Kasumi-1 (cell line): ENCODE measurements around the gene NAV2.

Source experiments
- DNase-seq, 2 experiments: peaks; one replicate each; lab custom pipeline; 2025; lab: John Stamatoyannopoulos, UW

Gene NAV2

DNA sequence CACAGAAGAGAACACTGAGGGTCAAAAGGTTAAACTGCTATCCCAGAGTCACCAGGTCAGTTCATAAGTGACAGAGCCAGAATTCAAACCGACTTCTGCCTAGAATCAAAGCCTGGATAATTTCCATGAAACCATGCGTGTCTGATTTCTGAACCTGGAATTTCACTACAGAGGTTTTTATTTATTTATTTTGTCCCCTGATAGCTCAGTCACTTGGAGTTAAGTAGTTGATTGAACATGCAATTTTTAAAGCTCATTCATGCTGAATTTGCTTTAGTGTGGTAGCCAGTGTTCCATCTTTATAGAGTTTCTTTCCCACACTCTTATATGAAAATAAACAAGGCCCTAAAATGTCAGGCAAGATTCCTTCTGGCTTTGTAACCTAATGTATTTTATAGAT, 93.2 kb downstream of the NAV2 start:
- no peak for DNase-seq

DNA sequence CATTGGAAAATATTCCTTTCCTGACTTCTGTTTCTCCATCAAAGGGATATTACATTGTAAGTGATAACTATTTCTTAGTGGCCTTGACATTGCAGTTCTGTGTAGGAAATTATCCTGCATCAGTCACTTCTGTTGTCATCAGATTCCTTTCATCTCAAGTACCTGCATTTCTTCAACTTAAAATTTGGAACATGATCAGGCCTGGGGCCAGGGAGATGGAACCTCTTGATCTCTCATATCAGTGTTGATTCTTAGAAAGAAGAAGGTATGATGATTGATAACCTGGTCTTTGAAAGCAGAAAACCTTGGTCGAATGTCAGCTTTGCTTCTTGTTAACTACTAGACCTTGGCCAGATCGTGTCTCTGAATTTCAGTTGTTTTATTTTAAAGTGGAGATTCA, 93.6 kb downstream of the NAV2 start:
- no peak for DNase-seq

DNA sequence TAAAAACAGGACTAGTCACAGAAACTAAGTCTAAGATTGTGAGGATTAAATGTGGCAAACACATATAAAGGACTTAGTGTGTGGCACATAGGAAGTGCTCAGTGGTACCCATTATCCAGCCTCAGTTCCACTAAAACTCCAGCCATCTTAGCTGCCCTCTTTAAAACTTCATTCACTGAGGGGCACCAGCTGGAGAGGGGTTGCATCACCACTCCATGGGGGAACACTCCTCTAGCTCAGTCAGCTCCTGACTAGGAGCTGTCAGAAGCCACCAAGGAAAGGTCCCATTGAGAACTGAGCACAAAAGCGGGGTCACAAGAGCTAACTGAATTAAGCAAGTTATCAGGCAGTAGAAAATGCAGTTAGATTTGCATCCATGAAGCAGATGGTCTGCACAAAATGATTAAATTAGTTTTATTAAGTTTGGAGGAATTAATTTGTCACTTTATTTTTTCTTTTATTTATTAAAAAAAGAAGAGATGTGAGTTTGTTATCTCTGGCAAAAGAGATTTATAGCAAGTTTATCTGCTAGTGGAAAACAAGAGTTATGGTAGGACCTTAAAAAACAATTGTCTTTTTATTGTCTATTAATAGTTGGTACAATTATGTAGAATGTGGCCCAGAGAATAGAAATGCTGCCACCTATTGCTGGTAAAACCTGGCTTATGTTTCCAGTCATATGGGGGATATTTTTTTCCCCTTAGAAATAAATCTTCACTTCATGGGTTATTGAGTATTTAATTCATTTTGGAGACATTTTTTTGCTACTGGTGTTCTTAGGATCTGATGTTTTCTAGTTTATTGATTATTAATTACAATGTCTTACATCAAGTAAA, 95.7 kb downstream of the NAV2 start:
- no peak for DNase-seq

DNA sequence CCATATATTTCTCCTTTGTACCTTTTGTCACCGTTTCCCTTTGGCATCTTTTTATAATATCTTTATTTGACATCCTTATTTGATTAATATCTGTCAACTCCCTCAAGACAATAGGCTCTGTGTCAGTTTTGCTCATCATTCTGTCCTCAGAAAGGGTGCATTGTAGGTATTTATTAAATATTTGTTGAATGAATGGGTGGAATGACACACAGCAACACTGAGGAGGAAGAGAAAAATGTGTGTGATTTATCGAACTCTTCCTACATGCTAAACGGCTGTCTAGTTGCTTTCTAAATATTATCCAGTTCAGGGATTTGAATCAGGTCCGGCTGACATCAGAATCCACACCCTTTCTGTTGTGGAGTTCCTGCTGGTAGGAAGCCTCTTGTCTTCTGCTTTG, 98.2 kb downstream of the NAV2 start:
- DNase-seq = no peak

DNA sequence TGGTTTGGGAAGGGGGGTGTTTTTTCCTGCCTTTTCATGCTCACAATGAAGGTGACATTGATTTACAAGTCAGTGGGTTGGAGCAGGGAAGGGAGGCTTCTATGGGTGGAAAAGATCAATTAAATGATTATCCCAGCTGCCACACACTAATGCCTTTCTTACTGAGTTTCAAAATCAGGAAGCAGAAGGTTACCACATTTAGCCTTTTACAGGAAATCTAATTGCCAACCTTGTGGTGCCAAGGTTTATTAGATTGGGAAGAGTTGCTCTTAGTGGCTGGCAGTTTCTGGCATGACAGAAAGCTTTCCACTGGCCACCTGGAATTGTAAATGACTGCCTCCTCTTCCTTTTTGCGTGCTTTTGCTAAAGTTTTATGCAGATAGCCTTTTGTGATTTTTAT, 98.7 kb downstream of the NAV2 start:
- DNase-seq = no peak

DNA sequence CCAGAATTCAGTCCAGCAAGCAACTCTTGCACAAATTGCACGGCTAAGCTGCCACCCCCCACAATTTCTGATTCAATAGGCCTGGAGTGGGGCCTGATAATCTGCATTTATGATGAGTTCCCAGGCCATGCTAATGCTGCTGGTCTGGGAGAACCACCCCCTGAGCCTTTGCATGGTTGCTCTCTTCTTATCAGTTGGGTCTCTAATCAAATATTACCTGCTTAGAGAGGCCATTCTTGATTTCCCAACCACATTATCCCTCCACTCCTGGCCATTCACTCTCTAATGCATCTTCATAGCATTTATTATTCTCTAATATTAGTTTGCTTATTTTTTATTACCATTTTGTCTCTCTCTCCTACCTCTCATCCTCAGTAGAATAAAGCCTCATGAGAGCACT, 99.5 kb downstream of the NAV2 start:
- no peak for DNase-seq

DNA sequence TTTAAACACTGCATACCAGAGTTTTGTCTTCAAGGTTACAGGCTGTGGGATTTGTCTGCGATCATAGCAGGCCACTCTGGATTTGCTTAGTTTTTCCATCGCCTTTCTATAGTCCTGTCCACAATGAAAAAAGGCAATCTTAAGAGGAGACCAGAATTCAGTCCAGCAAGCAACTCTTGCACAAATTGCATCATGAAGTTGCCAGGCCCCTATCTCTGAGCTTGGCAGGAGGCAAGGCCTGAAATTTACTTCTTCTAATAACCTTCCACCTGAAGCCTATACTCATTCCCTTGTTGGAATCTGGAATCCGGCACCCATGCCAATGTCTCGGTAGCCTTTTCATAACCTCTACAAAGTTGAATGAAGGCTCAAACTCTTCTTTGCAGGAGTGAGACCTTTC, 100.1 kb downstream of the NAV2 start:
- DNase-seq = no peak

DNA sequence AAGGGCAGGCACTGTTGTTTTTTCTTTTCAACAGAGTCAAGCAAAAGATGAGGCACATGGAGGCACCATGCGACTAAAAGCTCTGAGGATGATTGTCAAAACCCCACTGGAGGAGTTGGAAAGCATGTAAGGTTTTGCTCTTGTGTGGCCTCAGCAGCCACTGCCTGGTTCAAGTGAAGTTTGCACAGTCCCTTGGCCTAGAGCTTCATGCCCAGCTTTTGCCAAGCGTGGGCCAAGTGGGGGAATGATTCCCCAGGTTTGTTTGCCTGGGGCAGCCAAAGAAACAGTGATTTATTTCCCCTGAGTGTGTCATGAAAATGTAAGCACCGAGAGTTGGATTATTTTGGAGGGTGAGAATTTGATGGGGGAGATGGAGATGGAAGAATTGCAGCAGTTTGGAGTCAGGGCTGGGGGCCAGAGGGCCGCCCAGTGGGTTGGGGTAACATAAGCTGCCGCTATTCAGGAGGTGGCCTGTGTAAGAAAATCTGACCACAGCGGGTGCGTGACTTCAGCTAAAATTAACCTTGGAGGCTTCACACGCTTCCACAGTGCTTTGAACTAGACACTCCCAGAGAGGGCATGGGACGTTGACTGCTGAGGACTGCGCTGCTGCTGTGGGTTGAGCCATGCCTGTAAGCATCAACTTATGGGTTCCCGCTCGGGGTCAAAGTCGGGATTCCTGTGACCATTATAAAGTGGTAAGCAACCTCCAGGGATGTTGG, 100.7 kb downstream of the NAV2 start:
- no peak for DNase-seq

DNA sequence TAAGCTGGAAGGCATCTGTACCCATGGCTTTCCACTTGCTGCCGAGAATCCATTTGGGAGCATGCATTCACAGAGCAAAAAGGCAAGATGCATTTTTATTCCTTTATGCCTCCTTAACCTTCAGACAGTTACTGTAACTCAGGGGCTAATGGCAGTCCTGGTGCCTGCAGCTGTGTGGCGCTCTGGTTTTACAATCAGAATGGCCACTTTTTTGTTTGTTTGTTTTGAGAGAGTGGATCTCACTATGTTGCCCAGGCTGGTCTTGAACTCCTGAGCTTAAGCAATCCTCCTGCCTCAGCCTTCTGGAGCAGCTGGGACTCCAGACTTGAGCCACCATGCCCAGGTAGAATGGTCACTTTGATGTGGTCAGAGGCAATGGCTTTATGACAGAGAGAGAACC, 101.8 kb downstream of the NAV2 start:
- no peak for DNase-seq

DNA sequence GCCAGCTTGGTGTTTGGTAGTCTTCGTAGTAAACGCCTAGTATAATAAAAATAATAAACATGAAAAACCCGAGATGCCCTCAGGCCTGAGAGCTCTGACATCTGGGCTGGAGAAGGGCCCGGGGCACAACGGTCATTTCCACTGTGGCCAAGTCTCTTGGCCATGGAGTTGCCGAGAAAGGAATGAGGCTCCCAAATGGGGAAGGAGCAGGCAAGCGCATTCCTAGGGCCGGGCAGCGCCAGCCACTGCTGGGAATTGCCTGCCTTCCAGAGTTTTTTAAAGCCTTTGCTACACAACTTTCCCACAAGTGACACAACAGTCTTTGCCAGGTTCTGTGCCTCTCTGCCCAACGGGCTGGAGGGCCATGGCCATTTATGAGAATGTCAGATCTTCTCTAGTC, 103.4 kb downstream of the NAV2 start:
- DNase-seq = no peak

DNA sequence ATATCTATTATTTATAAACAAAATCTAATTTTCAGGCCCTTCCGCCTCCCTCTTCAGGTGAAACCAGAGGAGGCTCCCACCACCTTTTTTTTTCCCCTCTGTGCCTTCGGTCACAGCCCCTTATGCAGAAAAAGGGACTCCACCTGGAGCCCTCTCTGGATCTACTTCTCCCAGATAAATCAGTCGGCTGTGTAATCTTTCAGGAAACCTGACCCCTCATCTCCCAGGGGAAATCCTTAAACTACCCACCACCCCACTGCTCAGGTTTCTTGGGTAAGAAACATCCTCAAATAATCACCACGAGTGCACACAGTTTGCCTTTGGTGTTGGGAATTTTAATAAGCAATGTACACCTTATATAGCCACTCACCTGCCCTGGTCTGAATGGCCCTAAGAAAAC, 104.2 kb downstream of the NAV2 start:
- no peak for DNase-seq

DNA sequence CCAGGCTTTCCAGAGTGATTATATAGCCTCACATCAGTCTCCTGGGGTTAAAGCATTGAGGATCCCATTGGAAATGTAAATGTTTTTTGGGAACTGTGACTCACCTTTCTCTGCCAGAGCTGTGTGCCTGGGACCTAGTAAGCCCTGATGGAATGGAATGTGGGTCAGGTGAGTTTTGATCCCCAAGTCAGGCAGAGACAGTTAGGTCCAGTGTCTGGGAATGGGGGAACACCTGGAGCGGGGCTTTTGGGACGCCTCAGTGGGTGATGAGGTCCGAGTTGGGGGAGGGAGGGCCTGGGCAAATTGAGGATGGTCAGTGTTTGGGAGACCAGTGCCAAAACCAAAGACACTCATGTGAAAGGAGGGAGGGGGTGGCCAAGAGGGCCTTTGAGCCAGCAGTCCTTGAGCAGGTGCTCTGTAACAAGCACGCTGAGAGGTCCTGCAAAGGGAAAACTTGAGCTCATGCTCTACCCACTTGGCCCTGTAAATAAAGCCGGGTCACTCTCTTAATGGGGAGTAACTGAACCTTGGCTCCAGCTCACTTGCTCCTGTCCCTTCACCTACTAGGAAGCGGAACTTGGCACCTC, 104.7 kb downstream of the NAV2 start:
- DNase-seq = no peak

DNA sequence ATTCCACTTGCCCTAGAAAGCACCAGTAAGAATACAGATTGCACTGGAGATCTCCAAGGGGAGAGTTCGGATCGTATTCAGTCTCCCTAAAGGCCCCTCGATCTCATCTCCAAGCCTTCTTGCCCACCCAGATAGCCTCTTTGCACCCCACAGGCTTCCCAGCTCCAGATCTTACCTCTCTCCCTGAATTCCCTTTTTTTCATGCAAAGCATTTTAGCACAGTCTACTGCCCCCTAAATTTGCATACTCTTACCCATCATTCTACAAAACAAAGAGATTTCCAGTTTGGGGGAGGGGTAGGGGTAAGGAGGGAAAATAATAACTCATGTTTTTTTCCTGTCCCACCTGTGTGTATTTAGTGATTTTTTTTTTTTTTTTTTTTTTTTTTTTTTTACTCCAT, 105.2 kb downstream of the NAV2 start:
- no peak for DNase-seq

DNA sequence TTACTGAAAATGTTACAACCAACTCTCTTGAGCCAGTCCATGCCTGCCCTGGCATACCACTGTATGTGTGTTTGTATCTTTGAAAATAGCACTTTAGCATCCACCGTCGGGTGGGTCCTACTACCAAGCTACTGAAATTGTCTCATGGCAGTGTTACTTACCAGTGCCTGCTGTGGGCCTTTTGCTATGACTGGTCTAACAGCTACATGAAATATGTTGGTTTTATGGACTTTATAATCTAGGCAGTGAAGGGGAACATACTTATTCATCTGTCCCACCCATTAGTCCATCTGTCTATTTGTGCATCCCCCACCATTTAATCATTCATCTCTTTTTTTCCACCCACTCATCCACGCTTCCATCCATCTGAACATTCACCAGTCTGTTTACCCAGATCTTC, 106.0 kb downstream of the NAV2 start:
- no peak for DNase-seq

DNA sequence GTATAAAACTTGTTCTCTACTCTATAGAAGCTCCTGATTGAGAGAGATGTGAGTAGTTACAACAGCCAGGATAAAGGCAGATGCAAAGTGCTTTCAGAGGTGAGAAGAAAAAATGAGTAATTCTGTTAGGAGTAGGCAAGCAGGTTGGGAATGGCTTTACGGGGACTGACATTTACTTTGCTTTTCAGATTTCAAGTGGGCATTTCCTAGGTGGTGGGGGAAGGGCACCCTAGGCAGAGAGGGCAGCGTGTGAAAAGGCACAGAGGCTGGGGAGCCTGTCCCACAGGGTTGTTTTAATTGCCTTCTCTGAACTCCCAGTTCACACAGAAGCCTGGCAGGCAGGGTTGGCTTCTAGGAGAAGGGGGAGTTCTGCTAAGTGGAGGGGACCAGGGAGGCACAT, 106.5 kb downstream of the NAV2 start:
- DNase-seq = no peak

DNA sequence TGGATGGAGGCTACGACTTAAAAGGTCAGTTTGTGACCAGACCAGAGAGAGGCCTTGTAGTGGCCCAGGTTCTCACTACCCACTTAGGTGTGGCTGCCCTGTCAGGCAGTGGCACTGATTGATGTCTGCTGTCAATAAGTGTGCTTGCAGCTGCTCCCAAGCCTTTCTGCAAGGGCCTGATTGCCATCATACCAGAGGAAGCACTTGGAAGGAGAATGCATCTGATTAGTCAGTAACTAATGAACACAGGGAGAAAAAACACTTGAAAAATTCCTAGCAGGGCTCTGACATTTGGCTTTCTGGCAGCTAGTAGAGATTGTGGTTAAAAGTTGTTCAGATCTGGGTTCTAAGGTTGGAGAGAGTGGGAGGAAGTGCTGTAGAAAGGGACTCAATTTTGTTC, 107.5 kb downstream of the NAV2 start:
- no peak for DNase-seq

DNA sequence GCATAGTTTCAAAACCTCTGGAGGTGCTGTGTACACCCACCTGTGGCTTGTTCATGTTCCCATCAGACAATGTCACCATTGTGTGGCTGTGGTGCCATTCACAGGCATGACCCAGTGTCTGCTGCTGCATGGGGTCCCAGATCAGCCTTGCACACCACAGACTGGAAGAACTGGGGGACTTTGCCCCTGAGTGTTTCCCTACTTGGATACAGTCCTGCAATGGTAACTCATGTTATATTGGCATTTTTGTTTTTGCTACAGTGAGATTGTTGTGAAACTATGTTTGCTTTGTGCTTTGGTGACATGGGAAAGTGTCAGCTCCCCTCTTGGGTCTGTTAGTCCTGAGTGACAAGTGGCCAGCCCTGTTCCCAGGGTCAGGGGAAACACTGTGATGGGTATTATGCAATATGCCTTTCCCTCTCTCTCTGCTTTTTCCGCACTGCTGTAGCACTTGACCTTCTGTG, 108.8 kb downstream of the NAV2 start:
- no peak for DNase-seq

DNA sequence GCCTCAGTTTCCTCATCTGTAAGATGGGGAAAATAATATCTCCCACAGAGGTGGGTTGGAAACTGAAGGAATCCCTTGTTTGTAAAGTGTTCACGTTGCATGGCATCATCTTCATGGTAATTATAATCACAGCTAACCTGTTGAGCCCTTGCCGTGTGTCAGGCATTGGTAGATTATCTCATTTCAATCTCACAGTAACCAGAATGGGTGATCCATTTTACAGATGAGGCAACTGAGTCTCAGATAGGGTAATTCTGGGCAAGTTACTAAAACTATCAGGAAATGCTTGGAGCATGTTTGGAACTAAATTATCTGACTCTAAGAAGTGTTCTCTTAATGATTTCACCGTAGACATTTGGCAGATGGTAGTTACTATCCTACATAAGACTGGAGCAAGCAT, 109.4 kb downstream of the NAV2 start:
- no peak for DNase-seq

DNA sequence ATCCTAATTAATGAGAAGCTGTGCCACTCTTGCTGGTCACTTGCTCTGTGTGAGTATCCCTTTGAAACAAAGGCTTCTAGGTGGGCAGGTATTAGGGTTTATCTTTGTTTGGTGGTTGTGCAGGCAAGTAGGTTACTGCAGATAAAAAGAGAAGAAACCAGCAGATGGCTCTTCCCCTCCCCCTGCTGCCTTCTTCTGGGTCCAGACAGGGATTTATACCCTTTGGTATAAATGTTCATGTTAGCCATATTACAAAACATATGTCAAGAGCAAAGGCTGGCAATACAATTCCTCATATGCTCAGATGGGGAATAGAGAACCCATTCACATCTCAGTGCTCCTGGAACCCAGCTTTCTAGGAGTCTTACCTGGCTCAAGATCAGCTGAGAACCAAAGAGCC, 109.9 kb downstream of the NAV2 start:
- no peak for DNase-seq

DNA sequence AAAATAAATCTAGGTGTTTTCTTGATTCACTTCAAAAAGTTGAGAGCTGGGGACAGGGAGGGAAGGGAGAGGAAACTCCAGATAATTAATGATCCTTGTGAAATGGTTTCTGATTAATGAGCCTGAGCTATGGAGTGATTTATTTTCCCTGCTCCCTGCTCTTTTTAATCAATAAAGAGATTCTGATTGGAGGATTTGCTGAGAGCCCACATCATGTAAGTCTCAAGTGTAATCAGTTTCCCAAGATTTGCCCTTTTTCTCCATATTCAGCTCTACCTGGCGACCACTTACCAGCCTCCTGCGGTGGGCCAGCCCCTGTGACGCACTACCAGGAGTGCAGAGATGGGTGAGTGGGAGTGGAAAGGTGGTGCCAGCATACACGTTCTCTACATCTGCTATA, 114.0 kb downstream of the NAV2 start:
- DNase-seq = no peak

DNA sequence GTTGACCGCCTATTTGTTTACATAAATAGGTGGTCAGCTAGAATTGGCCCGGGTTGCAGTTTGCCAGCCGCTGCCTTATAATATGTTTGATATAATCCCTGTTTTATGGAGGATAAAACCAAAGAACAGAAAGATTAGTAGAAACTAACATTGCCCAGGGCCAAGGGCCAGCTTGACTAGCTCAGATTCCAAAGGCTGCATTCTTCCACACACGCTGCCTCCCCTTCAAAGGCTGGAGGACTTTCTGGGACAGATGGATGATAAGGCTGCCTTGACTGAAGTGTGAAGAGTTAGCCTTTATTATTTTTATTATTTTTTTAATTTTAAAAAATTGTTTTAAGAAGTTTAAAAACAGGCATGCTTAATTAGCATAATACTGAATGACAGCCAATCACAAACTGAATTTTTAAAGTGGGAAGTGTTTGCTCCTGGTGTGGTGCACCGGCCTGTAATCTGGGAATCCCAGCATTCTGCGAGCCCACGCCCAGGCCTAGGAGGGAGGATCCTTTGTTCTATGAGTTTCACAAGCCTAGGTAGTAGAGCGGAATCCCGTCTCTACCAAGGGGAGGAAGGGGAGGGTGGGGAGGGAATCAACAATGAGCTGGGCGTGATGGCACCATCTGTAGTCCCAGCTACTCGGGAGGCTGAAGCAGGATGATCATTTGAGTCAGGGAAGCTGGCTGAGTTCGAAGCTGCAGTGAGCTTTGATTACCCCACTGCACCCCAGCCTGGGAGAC, 114.9 kb downstream of the NAV2 start:
- no peak for DNase-seq

DNA sequence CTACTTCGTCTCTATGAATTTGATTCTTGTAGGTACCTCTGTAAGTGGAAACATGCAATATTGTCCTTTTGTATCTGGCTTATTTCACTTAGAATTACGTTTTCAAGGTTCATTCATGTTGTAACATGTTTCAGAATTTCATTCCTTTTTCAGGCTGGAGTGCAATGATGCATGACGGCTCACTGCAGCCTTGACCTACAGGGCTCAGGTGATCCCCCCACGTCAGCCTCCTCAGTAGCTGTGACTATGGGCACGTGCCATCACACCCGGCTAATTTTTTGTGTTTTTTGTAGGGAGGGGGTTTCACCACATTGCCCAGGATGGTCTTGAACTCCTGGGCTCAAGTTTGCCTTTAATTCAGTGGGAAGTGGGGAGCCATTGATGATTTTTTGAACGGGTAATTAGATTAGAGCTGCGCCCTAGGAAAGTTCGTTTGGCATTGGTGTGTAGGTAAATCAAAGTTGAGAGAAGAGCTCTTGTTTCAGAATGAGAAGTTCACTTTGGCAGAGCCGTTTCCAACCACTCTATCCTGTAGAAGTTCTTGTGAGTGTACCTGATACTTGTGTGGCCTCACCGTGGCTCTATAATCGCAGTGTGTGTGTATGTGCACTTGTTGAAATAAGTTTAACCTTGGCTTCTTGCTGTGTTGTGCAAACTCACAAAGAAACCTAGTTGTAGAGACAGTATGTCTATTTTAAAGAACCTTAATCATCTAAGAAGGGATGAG, 115.9 kb downstream of the NAV2 start:
- no peak for DNase-seq
